ENCODE results near the gene C1QBP.
"Not testable (repeated sequence)": the region's sequence is repeated elsewhere in the genome, so short reads cannot be mapped to it uniquely, and the experiment has no call there.

The C1QBP gene

DNA sequence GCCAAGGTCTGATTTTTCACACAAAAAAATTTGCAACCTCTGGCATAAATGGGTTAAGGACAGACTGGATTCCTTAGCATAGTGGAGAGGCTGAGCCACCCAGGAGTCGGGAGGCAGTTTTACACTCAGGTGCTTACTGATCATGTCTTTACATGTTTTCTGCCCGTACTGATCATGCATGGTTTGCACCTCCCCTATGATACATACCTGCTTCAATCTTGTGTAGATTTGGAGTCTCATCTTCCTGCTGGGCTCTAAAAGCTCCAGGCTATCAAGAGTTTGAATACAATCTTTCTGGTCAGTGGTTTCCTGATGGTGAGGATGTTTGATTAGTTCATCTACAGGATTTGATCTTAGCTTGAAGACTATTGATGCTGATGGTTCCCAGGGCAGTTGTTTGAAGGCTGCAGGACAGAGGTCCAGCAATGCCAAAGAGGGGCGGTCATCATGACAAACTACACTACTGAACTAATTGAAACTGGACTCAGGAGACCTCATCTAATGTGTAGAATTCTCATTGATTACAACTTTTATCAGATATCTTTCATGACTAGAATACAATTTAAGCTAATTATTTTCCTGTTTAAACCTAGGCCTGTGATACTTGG, 6.9 kb downstream of the C1QBP start:
- DNase-seq (ENCODE audit: low read depth) = no peak

DNA sequence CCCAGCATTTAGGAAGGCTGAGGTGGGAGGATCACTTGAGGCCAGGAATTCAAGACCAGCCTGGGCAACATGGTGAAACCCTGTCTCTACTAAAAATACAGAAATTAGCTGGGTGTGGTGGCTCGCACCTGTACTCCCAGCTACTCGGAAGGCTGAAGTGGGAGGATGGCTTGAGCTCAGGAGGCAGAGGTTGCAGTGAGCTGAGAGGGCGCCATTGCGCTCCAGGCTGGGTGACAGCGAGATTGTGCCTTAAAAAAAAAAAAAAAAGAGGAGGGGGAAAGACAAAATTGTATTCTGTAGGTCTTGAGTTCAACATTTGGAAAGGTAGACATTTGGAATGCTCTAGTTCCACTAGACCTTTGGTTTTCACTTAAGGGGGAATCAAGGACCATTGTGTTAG, 7.7 kb downstream of the C1QBP start:
- not testable (repeated sequence) for DNase-seq (ENCODE audit: low read depth)

GRCh38 chr17:5430413-5430999, 8.4 kb downstream of the C1QBP start:
- DNase-seq (ENCODE audit: low read depth) = no peak

- DNase-seq (ENCODE audit: low read depth) = no peak
Measured at GRCh38 chr17:5429191-5429887, 9.6 kb downstream of the C1QBP start.

GRCh38 chr17:5425826-5426225, 13.1 kb downstream of the C1QBP start:
- no peak for DNase-seq (ENCODE audit: low read depth)

DNA sequence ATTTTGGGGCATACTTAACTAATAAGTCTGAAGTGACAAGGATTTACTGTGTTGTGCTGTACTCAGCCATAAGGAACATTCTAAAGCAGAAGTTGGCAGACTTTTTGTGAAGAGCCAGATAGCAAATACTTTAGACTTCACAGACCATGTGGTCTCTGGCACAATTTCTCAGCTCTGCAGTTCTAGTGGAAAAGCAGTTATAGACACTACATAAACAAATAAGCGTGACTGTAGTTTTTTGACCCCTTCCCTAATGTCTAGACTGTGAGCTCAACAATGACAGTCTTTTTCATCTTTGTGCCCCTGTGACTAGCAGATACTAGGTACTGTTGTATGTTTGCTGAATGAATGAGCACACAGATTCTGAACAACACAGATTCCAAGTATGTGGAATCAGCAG, 14.0 kb downstream of the C1QBP start:
- DNase-seq (ENCODE audit: low read depth) = no peak

GRCh38 chr17:5422505-5422904, 16.4 kb downstream of the C1QBP start:
- peak; percentile 74 for DNase-seq (ENCODE audit: low read depth)

GRCh38 chr17:5419959-5420653, 18.8 kb downstream of the C1QBP start, which contains the start of gene RPAIN:
Gene RPAIN, plus strand, starts transcription at chr17:5420182. Its CDS starts 29 bp downstream, at chr17:5420211.
- peak; percentile 83 for DNase-seq (ENCODE audit: low read depth)

GRCh38 chr17:5419356-5419958, 19.5 kb downstream of the C1QBP start, which contains the start of gene NUP88:
Gene NUP88, minus strand, starts transcription at chr17:5419662. Its CDS starts 12 bp downstream, at chr17:5419650.
- DNase-seq (ENCODE audit: low read depth) = peak; percentile 95

- DNase-seq (ENCODE audit: low read depth) = peak; percentile 33
Measured at GRCh38 chr17:5418858-5419355, 20.0 kb downstream of the C1QBP start.

- DNase-seq (ENCODE audit: low read depth) = no peak
Measured at GRCh38 chr17:5416901-5417300, 22.1 kb downstream of the C1QBP start.

DNA sequence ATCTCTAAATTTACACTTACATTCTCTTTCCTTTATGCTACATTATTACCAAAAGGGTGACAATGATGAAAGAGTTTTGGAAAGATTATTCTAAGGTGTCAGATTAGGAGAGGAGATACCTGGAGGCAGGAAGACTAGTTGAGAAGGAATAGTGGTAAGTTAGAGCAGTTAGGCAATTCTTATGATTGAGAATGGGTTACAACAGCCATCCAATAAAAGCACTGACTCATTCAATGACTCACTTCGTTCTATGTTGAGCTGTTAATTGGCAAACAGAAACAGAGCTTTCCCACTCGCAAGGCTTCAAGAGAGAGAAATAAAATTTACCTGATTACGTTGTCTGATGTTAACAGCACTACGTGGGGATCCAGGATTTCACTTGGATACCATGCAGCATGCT, 25.3 kb downstream of the C1QBP start:
- DNase-seq (ENCODE audit: low read depth) = peak; percentile 85

DNA sequence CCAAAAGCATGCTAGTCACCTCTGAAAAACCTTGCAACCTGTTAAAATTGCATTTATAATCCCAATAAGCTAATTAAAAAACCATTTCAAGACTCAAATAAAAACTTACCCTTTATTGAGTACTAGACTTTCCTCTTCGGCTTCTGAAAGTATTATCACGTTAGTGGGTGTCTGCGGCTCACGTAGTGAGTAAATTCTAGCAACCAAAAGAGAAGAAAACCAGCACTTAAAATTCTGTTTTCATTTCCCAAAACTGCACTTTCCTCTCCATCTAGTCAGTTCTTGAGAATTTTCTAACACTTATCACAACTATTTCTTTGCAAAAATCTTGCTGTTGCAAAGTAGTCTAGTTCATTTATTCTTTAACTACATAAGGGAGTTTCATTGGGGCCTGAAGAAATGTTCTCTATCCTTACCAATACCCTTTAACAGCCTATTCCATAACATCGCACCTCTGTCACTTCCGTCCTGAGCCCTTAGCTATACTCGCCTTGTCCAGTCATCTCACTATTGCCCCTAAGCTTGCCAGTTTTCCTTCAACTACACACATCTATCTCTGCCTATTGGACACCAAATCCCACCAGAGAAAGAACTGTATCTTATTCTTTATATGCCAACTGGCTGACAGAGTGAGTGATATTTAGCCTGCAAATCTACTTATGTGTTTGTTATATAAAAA, 28.2 kb downstream of the C1QBP start:
- no peak for DNase-seq (ENCODE audit: low read depth)

DNA sequence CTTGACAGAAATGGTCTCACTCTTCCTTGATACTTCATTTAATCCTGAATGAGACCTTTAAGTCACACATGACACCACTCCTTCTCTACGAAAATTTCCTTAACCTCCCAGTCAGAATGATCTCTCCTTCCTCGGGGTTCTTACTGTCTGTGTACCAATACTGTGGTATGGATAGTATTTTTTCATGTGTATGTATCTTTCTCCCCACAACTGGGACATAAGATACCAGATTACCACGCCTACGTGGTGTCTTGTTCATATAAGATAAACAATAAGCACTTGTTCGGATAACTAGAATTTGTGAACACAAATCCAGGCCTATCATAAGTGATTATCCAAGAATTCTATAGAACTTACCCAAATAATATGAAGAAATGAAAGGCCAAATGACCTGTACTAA, 30.8 kb downstream of the C1QBP start:
- no peak for DNase-seq (ENCODE audit: low read depth)

DNA sequence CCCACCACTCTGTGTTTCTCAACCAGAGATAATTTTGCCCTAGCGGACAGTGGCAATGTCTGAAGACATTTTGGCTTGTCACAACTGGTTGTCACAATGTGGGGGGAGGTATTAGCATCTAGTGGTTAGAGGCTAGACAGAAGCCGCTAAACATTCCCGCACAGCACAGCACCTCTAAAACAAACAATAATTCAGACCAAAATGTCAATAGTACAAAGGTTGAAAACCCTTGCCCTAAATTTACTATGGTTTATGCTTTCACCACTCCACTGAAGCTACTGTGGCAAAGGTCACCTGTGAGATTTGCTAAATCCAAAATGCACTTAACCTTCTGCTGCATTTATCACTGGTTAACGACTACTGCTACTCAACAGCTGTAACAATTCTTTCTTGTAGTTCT, 33.6 kb downstream of the C1QBP start:
- DNase-seq (ENCODE audit: low read depth) = no peak

- peak; percentile 72 for DNase-seq (ENCODE audit: low read depth)
Measured at GRCh38 chr17:5399767-5400166, 39.2 kb downstream of the C1QBP start.

DNA sequence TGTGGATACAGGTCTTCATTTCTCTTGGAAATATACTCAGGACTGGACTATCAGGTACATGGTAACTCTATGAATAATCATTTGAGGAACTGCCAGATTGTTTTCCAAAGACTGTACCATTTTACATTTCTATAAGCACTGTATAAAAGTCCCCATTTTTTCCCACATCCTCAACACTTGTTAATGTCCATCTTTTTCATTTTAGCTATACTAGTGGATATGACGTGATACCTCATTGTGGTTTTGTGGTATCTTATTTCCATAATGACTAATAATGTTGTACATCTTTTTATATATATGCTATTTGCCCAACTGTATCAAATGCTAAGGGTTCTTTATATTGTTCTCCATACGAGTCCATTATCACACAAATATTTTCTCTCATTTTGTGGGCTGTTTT, 42.3 kb downstream of the C1QBP start:
- DNase-seq (ENCODE audit: low read depth) = no peak

- DNase-seq (ENCODE audit: low read depth) = peak; percentile 35
Measured at GRCh38 chr17:5391678-5392077, 47.3 kb downstream of the C1QBP start.

Data from amniotic epithelial cell (primary cell).